RCC 7860 (cell line): Measurements from ENCODE around the gene CPTP.

Source experiments
- DNase-seq: peaks from one replicate; pipeline ENCODE4 v3.0.0-alpha.2; 2015; ENCODE audit warnings: low spot score
- FAIRE-seq: peaks from 2 replicates; lab custom pipeline; 2012; peaks lifted over from hg19 to GRCh38; lab: Jason Lieb, UNC

The CPTP gene

DNA sequence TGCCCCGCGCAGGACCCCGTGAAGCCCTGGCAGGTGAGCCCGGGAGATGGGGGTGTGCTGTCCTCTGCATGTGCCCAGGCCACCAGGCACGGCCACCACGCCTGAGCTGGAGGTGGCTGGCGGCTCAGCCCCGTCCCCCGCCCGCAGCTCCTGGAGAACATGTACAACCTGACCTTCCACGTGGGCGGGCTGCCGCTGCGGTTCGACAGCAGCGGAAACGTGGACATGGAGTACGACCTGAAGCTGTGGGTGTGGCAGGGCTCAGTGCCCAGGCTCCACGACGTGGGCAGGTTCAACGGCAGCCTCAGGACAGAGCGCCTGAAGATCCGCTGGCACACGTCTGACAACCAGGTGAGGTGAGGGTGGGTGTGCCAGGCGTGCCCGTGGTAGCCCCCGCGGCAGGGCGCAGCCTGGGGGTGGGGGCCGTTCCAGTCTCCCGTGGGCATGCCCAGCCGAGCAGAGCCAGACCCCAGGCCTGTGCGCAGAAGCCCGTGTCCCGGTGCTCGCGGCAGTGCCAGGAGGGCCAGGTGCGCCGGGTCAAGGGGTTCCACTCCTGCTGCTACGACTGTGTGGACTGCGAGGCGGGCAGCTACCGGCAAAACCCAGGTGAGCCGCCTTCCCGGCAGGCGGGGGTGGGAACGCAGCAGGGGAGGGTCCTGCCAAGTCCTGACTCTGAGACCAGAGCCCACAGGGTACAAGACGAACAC lies 8.3 kb downstream of the CPTP start:
- no peak for FAIRE-seq

DNA sequence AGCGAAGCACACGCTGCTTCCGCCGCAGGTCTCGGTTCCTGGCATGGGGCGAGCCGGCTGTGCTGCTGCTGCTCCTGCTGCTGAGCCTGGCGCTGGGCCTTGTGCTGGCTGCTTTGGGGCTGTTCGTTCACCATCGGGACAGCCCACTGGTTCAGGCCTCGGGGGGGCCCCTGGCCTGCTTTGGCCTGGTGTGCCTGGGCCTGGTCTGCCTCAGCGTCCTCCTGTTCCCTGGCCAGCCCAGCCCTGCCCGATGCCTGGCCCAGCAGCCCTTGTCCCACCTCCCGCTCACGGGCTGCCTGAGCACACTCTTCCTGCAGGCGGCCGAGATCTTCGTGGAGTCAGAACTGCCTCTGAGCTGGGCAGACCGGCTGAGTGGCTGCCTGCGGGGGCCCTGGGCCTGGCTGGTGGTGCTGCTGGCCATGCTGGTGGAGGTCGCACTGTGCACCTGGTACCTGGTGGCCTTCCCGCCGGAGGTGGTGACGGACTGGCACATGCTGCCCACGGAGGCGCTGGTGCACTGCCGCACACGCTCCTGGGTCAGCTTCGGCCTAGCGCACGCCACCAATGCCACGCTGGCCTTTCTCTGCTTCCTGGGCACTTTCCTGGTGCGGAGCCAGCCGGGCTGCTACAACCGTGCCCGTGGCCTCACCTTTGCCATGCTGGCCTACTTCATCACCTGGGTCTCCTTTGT lies 9.1 kb downstream of the CPTP start:
- FAIRE-seq (no peak), DNase-seq (no peak)

More for the DNA sequence above, 8.3 kb downstream of the CPTP start:
- no peak for DNase-seq

GRCh38 chr1:1334835-1335234 lies 10.2 kb downstream of the CPTP start:
- DNase-seq = no peak
- FAIRE-seq = no peak

GRCh38 chr1:1335283-1335682 lies 10.7 kb downstream of the CPTP start:
- no peak for FAIRE-seq
- no peak for DNase-seq

DNA sequence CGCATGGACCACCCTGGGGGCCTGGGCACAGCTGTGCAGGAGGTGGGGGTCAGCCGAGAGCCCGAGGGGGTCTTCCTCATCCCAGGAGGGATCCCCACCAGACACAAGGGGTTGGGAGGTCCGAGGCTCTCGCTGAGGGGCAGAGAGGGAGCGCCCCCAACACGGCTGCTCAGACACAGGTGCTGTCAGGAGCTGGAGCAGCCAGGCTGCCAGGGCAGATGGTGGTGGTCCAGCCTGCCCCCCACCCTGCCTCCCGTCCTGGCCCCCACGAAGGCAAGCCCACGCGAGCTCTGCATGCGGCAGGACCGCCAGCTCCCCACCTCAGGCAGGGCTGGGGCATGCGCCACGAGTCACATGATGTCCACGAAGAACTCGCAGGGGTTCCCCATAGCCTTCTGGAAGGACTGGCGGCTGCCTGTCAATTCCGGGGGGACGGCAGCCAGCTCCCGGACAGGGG lies 11.2 kb downstream of the CPTP start:
- FAIRE-seq = no peak
- no peak for DNase-seq

GRCh38 chr1:1336446-1336845 lies 11.8 kb downstream of the CPTP start:
- FAIRE-seq (no peak), DNase-seq (no peak)

DNA sequence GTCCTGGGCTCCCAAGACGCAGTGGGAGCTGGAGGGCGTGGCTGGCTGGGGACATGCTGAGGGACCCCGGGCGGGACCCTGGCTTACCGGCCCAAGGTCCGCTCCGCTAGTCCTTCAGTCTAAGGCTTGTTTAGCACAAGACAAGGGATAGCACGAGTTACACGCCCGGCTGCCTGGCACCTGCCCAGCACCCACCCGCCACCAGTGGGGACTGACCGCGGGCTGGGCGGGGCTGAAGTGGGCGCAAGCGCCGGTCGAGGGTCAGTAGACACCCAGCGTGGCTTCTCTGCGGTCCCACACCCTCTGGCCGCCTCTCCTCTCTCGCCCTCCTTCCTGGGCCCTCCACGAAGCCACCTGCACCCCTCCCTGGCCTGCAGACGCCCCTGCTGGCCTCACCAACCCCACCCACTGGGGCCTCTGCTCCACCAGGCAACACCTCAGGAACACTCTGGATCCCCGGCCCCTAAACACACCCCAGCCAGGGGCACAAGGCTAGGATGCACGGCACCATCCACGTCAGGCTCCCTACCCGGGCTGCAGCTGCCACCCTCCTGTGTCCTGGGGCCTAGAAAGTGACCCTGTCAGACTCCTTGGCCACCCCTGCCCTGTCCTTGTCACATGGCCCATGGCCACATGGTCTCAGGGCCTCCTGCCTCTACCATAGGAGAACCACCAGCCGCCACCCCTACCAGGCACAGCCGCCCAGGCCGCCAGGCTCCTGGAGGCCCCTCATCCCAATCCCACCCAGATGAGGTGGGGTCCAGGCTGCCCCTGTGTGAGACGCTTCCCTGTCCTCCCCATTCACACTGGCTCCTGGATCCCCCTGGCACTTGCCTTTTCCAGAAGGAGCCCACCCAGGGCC lies 12.6 kb downstream of the CPTP start:
- FAIRE-seq (no peak), DNase-seq (no peak)

- no peak for DNase-seq
- FAIRE-seq = no peak
These were observed 13.2 kb downstream of the CPTP start for GRCh38 chr1:1337793-1338147.

DNA sequence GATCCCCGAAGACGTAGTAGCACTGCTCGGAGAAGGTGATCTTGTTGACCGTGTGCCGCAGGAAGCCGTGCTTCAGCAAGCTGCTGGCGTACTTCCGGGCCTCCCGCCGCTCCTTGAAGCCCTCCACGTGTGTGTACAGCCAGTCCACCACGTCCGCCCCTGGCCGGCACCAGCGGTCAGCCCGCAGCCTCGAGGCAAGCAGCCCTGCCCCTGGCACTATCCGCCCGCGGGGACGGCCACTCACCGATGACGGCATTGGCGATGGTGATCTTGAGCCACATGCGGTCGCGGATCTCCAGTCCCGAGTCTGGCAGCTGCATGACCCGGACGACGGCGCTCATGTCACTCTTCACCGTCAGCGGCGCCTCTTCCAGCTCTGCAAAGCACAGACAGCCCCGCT lies 13.7 kb downstream of the CPTP start:
- DNase-seq = no peak

DNA sequence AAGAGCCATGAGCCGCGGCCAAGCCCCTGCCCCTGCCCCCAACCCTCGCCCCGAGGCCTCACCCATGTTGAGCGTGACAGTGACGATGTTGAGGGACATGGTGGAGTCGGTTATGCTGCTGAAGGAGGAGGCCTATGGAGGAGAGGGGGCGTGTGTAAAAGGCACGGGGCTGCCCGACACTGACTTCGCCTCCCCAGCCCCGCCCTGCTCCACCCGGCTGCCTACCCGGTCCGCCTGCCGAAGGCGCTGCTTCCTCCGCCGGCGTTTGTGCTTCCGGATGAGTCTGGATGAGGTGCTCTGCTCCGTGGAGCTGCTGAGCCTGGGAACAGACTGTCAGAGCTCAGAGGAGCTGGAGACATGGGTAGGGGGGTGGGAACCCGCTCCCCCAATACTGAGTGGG lies 15.6 kb downstream of the CPTP start:
- FAIRE-seq = no peak
- DNase-seq = no peak

More for the DNA sequence above, 13.7 kb downstream of the CPTP start:
- FAIRE-seq = no peak

DNA sequence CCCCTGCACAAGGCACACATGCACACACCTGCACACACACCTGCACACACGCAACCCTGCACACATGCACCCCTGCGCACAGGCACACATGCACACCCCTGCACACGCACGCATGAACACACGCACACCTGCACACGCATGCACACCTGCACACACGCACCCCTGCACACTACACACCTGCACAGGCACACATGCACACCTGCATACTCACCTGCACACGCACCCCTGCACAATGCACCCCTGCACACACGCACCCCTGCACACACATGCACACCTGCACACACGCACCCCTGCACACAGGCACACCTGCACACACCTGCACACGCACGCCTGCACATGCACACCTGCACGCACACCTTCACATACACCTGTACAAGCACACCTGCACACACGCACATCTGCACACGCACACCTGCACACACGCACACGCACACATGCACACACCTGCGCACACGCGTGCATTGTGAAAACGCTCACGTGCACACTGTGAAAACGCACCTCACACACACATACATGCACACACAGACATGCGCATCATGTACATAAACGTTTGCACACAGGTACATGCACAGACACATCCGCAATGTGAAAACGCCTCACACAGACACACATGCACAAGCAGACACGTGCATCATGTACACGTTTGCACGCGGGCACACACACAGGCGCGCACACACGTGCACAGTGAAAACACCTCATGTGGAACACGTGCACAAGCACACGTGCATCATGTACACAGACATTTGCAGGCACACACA lies 16.4 kb downstream of the CPTP start:
- DNase-seq = no peak
- FAIRE-seq = no peak

DNA sequence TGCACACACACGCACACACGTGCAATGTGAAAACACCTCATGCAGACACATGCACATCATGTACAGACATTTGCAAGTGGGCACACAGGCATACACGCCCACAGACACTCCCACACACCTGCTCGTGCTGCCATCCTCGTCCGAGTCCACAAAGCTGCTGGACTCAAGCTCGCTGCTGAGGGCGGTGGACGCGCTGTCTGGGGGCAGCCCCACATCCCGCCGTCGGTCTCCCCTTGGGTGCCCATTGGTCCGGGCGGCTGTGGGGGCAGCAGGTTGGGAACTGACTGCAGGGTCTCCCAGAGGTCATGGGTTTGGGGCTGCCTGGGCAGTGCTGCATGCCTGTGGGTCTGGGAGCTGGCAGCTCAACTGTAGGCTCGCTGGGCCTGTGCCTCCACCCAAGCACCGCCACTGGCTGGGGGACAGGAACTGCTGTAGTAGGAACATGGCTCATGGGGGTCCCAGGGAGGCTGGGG lies 17.0 kb downstream of the CPTP start:
- FAIRE-seq (no peak), DNase-seq (no peak)

DNA sequence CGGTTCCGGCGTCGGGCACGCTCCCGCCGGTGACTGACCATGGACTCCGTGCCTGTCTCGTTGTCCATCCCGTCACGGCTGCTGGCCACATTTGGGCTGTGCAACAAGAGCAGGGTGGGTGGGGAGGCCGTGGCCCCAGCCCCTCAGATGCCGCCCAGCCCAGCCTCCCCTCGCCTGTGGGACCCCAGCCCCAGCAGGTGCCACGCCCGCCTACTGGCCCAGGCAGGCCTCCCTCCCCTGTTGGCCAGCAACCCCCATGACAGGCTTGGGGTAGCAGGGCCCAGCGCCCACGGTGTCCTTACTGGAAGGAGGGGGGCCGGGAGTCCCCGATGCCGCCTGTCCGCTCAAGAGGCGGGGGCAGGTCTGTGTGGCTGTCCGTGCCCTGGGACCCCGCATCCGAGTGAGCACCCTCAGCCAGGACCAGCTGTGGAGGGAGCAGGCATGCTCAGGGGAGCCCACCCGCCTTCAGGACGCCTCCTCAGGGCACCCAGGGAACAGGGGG lies 17.5 kb downstream of the CPTP start:
- DNase-seq (no peak), FAIRE-seq (no peak)

DNA sequence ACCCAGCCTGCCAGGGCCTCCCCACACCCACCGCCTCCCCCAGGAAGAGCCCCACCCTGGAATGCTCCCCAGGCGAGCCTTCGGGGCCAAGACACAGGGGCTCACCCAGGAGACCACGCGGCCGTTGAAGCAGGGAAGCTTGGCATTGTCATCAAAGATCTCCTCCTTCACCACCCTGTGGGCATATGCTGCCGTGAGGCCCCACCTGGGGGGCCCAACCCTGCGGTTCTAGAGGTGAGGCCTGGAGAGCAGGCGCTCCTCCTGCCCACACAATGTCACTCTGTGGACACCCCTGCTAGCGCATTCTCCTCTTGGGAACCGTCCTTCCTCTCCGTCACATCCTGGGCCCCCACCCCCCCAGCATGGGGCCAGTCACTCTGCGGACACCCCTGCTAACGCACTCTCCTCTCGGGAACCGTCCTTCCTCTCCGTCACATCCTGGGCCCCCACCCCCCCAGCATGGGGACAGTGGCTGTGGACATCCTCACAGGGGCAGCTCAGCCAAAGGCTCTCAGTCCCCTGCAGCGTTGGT lies 18.0 kb downstream of the CPTP start:
- DNase-seq (no peak), FAIRE-seq (no peak)

- no peak for DNase-seq
- FAIRE-seq = no peak
These were observed 19.3 kb downstream of the CPTP start for GRCh38 chr1:1343811-1344421.

GRCh38 chr1:1344655-1345361 lies 20.2 kb downstream of the CPTP start:
- FAIRE-seq = peak; percentile 78

DNA sequence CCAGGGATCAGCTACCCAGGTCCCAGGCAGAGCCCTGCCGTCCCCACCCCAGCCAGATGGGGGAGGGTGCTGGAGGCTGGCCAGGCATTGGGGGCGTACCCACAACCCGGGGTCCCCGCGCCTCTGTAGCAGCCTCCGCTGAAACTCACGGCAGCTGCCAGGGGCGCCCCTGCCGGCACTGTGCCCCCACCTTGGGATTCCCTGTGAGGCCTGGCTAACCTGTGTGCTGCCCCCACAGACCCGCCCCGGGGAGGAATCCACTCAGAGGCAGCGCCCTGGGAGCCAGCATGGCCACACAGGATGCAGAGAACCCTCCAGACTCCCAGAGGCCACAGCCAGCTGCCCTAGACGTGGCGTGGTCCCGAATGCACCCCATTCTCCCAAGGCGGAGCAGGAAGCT lies 20.8 kb downstream of the CPTP start:
- no peak for DNase-seq
- FAIRE-seq = no peak

More at GRCh38 chr1:1344655-1345361, 20.2 kb downstream of the CPTP start:
- DNase-seq = peak; percentile 90

DNA sequence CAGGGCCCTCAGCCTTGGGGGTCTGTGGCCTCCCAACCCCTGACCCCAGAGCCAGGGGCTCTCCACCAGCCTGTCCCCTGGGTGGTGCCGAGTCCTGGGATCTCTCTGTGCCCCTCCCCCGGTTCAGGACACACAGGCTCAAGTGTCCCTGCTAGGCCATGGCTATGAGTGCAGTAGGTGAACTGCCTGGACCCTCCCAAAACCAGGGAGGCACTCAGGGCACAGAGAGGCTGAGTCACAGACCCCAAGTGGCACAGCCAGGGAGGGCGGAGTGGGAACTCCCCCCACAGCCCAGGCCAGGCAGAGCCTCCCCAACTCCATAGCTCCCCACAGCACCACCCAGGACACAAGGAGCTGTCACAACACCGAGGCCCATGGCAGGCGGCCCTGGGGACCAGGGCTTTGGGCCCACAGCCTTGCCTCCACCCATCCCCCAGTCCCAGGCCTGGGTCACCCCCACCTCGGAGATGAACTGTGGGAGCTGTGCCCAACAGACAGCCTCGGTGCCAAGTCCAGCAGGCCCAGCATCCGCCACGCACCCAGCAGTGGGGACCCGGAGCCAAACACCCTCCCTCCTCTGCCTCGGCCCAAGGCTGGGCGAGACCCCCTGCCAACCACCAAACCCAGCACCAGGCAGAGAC lies 21.4 kb downstream of the CPTP start:
- no peak for FAIRE-seq
- DNase-seq = no peak

DNA sequence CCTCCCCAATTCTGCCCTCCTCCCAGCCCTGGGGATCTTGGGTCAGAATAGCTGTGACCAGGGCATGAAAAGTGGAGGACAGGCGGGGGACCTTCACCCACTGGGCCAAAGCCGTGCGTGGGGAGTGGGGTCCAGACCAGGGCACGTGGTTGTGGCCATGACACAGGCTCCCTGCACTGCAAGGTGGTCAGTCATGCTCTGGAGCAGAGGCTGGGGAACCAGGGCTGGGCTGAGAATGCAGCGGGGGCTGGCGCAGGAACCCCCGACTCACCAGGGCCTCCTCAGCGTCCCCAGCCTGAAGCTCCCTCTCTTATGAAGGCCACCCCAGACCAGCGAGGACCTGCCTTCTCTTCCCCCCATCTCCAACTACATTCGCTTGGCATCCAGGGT lies 21.9 kb downstream of the CPTP start:
- no peak for FAIRE-seq

More for the DNA sequence above, 21.9 kb downstream of the CPTP start:
- no peak for DNase-seq
